Transverse colon (tissue), 4 donors: ENCODE results near the gene OTULINL.

Experiments used
- CTCF ChIP-seq, 5 experiments: fragments of 200-600 bp in 3 of 5; fragments of 450-650 bp in 2 of 5; sonication (generic) in 3 of 5; IDR thresholded peaks; 1 replicate in 2 of 5; 2 replicates in 3 of 5; pipeline ENCODE4 v1.5.1; 2016 to 2017; ENCODE audit warnings: antibody characterized with exemption in 5 of 5, inconsistent platforms in 3 of 5, mild to moderate bottlenecking in 2 of 5, moderate library complexity in 1 of 5
- POLR2AphosphoS5 ChIP-seq, 3 donors: sonication (generic); formaldehyde crosslinking; IDR thresholded peaks; one replicate each; pipeline ENCODE4 v1.6.1; 2016; ENCODE audit warnings: antibody characterized with exemption in 3 of 3

- no peak for TF ChIP-seq CTCF (IDR thresholded peaks at IDR 0.05)
- peak in 2 of 3 donors; percentile 60 to 79 for TF ChIP-seq POLR2AphosphoS5 (IDR thresholded peaks at IDR 0.05)
Observed at GRCh38 chr5:14581106-14581890, at the start of gene OTULINL.
